Measurements from ENCODE around the gene FGFBP2. TPM values are rescaled to one million over a fixed set of nuclear protein-coding genes. Genes with fewer than 3 reads are reported as not detected.

FGFBP2 gene, protein sequence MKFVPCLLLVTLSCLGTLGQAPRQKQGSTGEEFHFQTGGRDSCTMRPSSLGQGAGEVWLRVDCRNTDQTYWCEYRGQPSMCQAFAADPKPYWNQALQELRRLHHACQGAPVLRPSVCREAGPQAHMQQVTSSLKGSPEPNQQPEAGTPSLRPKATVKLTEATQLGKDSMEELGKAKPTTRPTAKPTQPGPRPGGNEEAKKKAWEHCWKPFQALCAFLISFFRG
- not detected in 2 replicates for total RNA-seq

GRCh38 chr4:15963001-15963451 lies at the start of gene FGFBP2:
Gene FGFBP2, minus strand, starts transcription at chr4:15963175. Its CDS starts 46 bp downstream, at chr4:15963129.
- DNase-seq (ENCODE audit: extremely low read depth, low read depth, low spot score), result no peak

GRCh38 chr4:16011173-16011572 lies 48.2 kb upstream of the FGFBP2 start:
- DNase-seq (ENCODE audit: extremely low read depth, low read depth, low spot score), result no peak

DNA sequence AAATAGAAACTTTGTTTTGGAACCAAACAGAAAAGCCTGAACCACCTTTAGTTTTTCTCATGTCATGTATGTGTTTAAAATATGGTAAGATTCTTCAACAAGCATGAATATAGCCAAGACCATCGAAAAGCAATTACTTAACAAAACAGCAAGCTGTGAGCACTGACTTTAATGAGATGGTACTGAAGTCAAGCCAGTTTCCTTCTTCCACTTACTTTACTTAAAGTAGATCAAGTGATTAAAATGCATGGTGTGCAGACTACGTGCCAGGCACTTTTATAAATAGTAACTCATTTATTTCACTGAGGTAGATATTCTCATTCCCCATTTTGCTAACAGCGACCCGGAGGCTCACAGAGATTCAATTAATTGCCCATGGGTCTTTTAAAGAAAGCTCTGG lies 46.2 kb upstream of the FGFBP2 start:
- DNase-seq (ENCODE audit: extremely low read depth, low read depth, low spot score), result no peak

DNA sequence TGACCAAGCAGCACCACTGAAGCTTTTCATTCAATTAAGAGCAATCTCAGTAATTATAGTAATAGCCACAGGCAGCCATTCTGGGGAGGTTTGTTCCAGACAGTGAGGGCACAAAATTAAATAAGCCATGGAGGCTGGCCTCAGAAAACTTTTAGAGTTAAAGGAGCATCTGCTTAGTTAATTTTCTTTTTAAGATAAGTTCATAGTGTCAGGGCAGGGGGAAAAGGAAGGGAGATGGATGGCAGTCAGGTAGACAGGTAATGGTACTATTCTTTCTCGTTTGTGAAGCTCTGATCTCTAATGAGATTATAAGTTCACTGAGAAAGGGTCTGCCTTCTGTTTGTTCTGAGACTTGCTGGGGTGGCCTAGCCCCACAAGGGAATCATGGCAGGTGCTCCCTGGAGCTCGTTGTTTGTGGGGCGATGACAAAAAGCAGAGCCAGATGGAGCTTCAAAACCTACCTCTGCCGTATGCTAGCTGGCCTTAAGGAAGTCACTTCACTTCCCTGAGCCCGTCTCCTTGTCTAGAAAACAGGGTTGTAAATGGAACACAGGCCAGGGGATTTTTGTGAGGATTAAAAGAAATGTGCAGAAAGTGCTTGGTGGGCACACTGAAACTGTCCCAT lies 44.6 kb upstream of the FGFBP2 start:
- no peak for DNase-seq (ENCODE audit: extremely low read depth, low read depth, low spot score)

DNA sequence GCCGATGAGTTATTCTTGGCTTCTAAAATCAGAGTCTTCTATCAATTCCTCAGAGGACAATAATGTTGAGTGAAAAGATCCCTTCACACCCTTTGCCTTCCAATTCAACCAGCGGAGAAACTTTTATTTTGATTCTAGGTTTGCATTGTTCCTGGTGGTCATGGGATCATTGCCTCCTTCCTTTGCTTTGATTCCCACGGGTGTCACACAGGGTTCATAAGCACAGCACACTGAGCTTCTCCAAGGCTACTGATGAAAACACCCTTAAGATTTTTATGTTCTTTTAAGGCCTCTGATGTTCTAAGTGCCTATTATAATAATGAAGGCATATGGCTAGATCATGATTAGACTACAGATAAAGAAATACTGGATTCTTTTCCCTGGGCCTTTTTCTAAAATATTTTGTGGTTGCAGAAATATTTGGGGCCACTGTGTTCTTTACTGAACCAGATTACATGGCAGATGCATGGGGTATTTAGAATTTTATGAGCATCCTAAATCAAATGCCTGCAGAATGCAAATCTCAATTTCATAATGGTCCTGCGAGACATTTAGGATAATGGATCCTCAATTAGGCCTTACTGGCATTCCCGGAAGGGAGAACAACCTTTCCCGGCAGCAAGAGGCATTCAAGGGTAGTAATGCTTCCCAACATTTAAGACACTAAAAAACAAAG lies 43.9 kb upstream of the FGFBP2 start:
- no peak for DNase-seq (ENCODE audit: extremely low read depth, low read depth, low spot score)

GRCh38 chr4:16005676-16006075 lies 42.7 kb upstream of the FGFBP2 start:
- DNase-seq (ENCODE audit: extremely low read depth, low read depth, low spot score), result no peak

DNA sequence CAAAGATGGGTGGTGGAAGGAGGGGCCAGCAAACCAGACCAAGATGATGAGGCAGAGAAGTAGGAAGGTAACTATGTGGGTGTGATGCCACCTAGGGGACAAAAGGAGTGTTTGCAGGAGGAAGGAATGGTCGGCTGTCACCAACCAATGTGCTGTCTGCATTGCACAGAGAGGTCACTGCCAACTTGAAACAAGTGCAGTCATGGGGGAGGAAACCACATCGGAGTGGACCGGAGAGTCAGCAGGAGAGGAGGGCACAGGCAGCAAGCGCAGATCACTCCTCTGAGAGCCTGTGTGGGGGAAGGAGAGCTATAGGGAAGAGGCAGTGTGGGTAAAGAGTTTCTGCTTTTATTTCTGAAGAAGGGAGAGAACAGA lies 38.5 kb upstream of the FGFBP2 start:
- peak; percentile 31 for DNase-seq (ENCODE audit: extremely low read depth, low read depth, low spot score)

- DNase-seq (ENCODE audit: extremely low read depth, low read depth, low spot score), result no peak
Measured at GRCh38 chr4:16000708-16001483, 37.9 kb upstream of the FGFBP2 start.

DNA sequence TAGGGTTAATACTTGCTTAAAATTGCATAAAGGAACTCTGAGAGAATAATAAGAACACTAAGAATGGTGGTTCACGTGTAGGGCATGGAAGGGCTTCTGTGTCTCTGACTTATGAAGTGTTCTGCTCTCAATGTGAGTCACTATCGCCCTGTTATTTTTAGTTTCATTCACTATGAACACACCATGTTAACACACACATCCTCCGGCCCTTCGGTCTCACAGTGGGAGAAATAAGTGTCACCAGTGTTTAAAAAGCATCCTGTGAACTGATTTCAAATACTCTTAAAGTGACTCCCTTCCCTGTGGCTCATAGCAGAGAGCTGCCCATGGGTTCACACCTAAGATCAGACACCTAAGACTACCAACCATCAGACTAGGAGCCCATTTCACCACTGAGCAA lies 33.8 kb upstream of the FGFBP2 start:
- DNase-seq (ENCODE audit: extremely low read depth, low read depth, low spot score), result no peak

DNA sequence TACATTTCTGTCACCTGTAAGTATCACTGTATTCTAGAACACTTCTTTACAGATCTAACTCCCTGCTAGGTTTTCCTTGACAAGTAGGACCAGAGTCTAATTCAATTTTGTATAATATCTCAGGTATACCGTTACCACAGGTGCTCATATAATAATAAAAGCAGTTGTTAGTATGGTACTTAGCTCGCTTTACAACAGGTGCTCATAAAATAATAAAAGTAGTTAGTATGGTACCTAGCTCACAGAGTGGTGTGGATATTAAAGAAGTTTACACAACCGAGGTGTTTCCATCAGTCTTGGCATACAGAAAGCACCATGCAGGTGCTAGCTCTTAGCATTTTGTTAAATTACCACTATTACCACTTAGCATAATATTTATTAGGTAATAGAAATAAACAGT lies 32.9 kb upstream of the FGFBP2 start:
- no peak for DNase-seq (ENCODE audit: extremely low read depth, low read depth, low spot score)

DNA sequence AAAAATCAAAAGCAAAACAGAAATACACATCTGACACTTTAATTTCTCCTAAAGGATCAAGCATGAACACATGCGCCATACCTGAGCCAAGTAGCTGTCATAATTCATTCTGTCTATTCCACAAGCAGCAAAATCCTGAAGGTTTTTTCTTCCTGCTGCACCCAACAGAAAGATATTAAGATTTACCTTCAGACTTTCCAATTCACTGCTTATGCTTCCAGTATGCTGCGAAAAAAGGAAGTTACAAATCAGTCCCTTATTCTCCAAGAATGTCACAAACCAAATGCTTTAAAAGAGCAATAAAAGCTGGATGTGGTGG lies 29.2 kb upstream of the FGFBP2 start:
- DNase-seq (ENCODE audit: extremely low read depth, low read depth, low spot score), result no peak

GRCh38 chr4:15990570-15991285 lies 27.8 kb upstream of the FGFBP2 start:
- DNase-seq (ENCODE audit: extremely low read depth, low read depth, low spot score), result no peak

GRCh38 chr4:15989424-15989823 lies 26.4 kb upstream of the FGFBP2 start:
- no peak for DNase-seq (ENCODE audit: extremely low read depth, low read depth, low spot score)

DNA sequence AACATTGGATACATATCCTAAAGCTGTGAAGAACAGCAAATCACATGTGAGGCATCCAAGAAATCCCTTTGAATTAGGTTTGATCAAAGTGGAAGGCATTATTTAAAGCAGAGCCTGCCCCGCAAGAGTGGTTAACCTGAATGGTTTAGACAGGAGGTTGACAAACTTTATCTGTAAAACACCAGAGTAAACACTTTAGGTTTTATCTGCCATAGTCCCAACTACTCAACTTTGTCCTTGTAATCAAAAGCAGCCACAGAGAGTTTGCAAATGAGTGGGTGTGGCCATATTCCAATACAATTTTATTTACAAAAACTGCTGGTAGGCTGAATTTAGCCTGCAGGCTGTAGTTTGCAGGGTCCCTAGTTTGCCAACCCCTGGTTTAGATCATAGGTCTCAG lies 25.2 kb upstream of the FGFBP2 start:
- DNase-seq (ENCODE audit: extremely low read depth, low read depth, low spot score), result no peak

DNA sequence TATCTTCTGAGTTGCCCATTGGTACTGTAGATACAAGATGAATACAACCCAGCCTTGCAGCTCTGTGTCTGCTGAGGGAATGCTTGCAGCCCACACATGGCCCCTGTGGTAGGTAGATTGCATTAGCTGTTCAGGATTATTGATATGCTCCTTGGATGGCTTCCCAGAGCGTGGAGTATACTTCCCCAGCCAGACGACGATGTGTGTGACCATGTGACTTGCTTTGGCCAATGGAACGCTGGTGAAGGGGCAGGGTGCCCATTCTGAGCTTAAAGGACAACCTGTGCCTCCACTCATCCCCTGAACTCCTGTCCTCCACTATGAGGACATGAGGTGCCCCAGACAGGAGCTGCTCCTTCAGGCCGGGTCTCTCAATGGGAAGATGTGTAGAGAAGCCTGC lies 23.9 kb upstream of the FGFBP2 start:
- no peak for DNase-seq (ENCODE audit: extremely low read depth, low read depth, low spot score)

DNA sequence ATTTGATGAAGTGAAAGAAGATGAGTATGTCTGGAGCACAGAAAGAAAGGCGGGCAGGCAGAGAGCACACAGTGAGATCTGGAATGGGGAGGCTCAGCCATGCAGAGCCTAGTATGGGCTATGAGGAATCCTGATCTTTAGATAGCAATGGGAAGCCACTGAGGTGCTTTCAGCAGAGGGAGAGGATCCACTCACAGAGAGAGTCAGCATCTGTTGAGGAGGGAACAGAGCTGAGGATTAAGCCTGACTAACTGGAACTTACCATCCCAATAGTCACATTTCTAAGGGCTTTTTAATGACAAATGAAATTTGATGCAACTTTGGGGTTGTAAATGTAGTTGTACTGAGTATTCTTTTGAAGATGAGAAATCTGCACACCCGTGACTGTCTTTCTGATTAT lies 20.6 kb upstream of the FGFBP2 start:
- DNase-seq (ENCODE audit: extremely low read depth, low read depth, low spot score), result no peak

GRCh38 chr4:15982842-15983524 lies 20.0 kb upstream of the FGFBP2 start:
- DNase-seq (ENCODE audit: extremely low read depth, low read depth, low spot score), result no peak

DNA sequence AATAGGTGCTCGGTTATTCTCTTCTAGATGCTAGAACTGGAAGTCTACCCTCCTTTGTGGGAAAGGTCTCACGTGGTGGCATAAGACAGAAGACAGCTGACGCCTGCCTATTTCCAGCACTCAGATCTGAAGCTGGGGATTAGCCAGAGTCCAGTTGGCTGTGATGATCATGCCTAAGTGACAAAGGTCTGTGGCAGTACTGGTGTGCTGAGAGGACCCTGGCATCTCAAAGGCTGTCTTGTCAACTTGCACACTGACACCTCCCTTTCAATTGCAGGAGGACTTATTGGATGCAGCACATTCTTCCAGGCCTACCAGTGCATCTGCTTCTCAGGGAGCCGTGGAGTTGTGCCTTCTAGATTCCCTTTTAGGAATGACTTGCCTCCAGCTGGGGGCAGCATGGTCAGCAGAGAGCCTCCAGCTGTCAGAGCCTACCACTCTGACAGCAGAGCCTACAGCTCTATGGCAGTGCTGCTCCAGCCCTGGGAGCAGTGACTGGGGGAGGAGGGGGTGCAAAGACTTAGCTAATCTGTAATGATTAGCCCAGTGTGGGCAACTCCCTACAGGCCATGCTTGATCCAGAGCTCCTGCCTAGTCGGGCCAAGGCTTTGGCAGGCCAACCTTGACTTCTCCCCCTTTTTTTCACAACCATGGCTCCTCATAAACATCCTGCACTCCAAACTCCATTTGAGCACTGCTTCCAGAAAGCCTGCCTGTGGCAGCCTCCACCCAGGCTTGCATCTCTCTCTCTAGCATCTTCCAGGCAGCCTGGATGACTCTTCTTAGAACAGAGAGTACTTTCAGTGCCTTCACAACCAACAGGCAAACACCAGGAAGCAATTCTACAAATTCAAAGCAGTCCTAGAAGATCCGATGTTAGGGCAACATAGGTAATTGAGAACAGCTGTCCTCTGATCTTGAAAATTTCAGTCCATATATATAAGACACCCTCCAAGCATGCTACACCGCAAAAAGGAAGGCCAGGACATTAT lies 13.8 kb upstream of the FGFBP2 start:
- DNase-seq (ENCODE audit: extremely low read depth, low read depth, low spot score), result no peak

All from glomerular endothelial cell (primary cell).